ENCODE results near the gene CDC27. TPM values are rescaled to one million over a fixed set of nuclear protein-coding genes. Genes with fewer than 3 reads are reported as not detected.
"Not testable (repeated sequence)": the region's sequence is repeated elsewhere in the genome, so short reads cannot be mapped to it uniquely, and the experiment has no call there.

The CDC27 gene
- polyA plus RNA-seq, 4 donors: 47.5 to 65.4 (median 61.9) TPM

GRCh38 chr17:47077576-47077975 is 111.5 kb downstream of the CDC27 start:
- DNase-seq (ENCODE audit: low read depth in 4 of 4, low spot score in 3 of 4): no peak

GRCh38 chr17:47076171-47076570 is 112.9 kb downstream of the CDC27 start:
- DNase-seq (ENCODE audit: low read depth in 4 of 4, low spot score in 3 of 4): no peak

- DNase-seq (ENCODE audit: low read depth in 4 of 4, low spot score in 3 of 4): not testable (repeated sequence)
Observed at GRCh38 chr17:47074361-47074760, 114.7 kb downstream of the CDC27 start.

GRCh38 chr17:47073629-47074028 is 115.5 kb downstream of the CDC27 start:
- not testable (repeated sequence) for DNase-seq (ENCODE audit: low read depth in 4 of 4, low spot score in 3 of 4)

GRCh38 chr17:47072886-47073285 is 116.2 kb downstream of the CDC27 start:
- DNase-seq (ENCODE audit: low read depth in 4 of 4, low spot score in 3 of 4): no peak

GRCh38 chr17:47071171-47071570 is 117.9 kb downstream of the CDC27 start:
- not testable (repeated sequence) for DNase-seq (ENCODE audit: low read depth in 4 of 4, low spot score in 3 of 4)

GRCh38 chr17:47070266-47070665 is 118.8 kb downstream of the CDC27 start:
- not testable (repeated sequence) for DNase-seq (ENCODE audit: low read depth in 4 of 4, low spot score in 3 of 4)

Other genes with a start within 250 kb of the CDC27 start
- gene RPRML, start 210.0 kb downstream of the CDC27 start, polyA plus RNA-seq (ENCODE audit: insufficient read length in 4 of 4): under 1 TPM in 1 of 4 donors, not detected in 3; 0.06 TPM
- gene MYL4, start 20.1 kb upstream of the CDC27 start, polyA plus RNA-seq (ENCODE audit: insufficient read length in 4 of 4): 1 to 10 TPM; 3.2 to 4.0 (median 3.6) TPM
- gene ITGB3, start 64.5 kb upstream of the CDC27 start, polyA plus RNA-seq (ENCODE audit: insufficient read length in 4 of 4): 10 to 100 TPM; 19.1 to 20.0 (median 19.3) TPM
- 1 to 10 TPM; 6.2 to 9.4 (median 7.1) TPM for gene EFCAB13, start 134.7 kb upstream of the CDC27 start, polyA plus RNA-seq (ENCODE audit: insufficient read length in 4 of 4)

Measured in right renal pelvis (tissue), 4 donors.